Stimulated activated CD8-positive, alpha-beta memory T cell treated with anti-CD3 and anti-CD28 coated beads, Interleukin-7, amount 100 ng/mL, for 4 hours (primary cell): ENCODE data around the gene SLC51B.
"Not testable (repeated sequence)": the region's sequence is repeated elsewhere in the genome, so short reads cannot be mapped to it uniquely, and the experiment has no call there.

ENCODE experiments used
- DNase-seq, 2 donors: peaks; one replicate each; pipeline ENCODE4 v3.0.0-alpha.2; 2020; ENCODE audit warnings: low read depth in 2 of 2

Gene SLC51B

GRCh38 chr15:65099801-65100200, 54.6 kb downstream of the SLC51B start:
- DNase-seq, result not testable (repeated sequence)

- no peak for DNase-seq
Observed at GRCh38 chr15:65100442-65100841, 55.3 kb downstream of the SLC51B start.

DNA sequence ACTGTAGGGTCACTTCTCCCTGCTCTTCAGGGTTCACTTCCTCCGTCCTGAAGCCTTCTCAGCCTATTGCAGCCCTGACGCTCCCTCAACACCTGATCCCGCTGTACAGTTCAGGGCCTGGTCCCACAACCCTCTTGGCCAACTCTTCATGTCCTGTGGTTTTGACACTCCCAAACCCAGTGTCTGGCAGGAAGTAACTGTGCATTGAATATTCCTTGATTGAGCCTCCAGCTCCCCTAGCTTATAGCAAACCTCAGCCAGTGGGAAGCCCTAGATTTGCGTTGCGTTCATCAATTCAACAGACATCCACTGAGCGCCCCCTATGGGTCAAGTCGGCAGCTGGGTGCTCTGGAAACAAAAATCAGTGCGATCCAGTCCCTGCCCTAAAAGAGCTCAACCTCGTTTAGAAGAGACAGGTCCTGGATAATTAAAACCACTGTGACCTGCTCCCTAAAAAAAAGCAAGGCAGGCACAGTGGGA, 56.3 kb downstream of the SLC51B start:
- DNase-seq, result no peak

DNA sequence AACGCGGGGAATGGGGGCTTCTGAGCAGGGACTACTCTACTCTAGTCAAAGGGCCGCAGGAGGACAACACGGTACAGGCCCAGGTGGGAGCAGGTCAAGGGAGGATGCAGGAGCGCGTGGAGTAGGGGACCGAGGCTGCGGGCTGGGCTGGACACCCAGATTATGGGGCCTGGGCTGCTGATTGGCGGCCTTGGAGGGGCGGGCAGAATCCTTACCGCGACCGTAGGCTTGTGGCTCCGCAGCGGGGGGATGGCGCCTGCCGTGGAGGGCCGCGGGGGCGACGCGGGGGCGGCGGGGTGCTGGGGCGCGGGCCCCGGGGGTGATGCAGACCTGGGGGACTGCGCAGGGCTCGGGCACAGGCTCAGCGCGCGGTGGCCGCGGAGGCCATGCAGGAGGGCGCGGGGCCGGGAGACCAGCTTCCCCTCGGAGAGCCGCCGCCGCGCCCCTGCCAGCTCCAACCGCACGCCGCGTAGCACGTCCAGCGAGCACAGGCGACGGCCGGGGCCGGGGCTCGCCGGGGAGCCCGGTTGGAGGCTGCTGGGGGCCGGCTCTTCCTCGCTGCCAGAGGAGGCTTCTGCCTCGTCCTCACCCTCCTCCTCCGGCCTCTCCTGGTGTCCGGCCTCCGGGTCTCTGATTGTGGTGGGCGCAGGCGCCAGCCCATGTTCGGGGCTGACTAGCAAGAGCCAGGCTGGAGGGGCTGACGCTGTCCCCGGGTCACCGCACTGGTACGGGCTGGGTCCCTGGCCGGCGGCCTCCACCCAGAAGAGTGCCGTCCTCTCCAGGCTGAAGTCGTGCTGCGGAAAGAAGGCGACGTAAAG, 56.9 kb downstream of the SLC51B start:
- DNase-seq, result no peak

DNA sequence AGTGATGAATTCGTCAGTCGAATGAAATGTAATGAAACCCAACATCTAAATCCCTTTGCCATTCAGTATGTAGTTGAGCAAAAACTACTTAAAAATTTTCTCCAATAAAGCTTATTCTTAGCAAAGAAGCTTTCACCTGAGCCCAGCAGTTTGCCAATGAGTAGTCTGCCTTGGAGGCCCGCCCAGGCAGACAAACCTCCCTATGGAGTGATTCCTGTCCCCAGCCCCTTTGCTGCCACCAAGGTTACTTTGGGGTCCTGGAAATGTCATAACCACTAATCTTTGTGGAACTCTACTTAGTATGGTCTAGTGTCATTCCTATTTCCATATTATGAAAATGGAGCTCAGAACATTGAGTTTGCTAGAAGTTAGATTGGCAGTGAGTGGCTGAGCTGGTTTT, 57.7 kb downstream of the SLC51B start:
- no peak for DNase-seq
